Muscle layer of colon (tissue), 2 donors: Measurements from ENCODE around the gene MGME1.

Source experiments
- H3K27ac ChIP-seq: one replicate; pipeline ENCODE4 v1.7.0; 2013; ENCODE audit warnings: low read depth, mild to moderate bottlenecking, low read length, moderate library complexity
- H3K27me3 ChIP-seq, 2 donors: one replicate each; pipeline ENCODE4 v1.7.0; 2013; ENCODE audit warnings: low read length in 2 of 2, mild to moderate bottlenecking in 2 of 2; ENCODE audit not compliant: insufficient read depth in 2 of 2, control insufficient read depth in 1 of 2
- H3K36me3 ChIP-seq: one replicate; pipeline ENCODE4 v1.7.0; 2013; ENCODE audit warnings: mild to moderate bottlenecking, low read length; ENCODE audit not compliant: insufficient read depth
- H3K4me1 ChIP-seq: one replicate; pipeline ENCODE4 v1.7.0; 2013; ENCODE audit warnings: mild to moderate bottlenecking, low read length; ENCODE audit not compliant: insufficient read depth
- H3K4me3 ChIP-seq, 2 donors: one replicate each; pipeline ENCODE4 v1.7.0; 2013; ENCODE audit warnings: low read length in 2 of 2, low read depth in 1 of 2, mild to moderate bottlenecking in 1 of 2, moderate library complexity in 1 of 2
- H3K9ac ChIP-seq: one replicate; pipeline ENCODE4 v1.7.0; 2013; ENCODE audit warnings: low read length
- H3K9me3 ChIP-seq: one replicate; pipeline ENCODE4 v1.7.0; 2013; ENCODE audit warnings: mild to moderate bottlenecking, low read length
- donor health status: abdominal sarcoma.
- donor health status: Adenocarcinoma of cecum.

Gene MGME1

GRCh38 chr20:17968366-17969277 lies at the start of gene MGME1, which contains the start of gene SNX5:
Gene MGME1 (plus strand): TSS chr20:17969018. CDS start chr20:17969860, 842 bp downstream.
Gene SNX5 (minus strand): TSS chr20:17968794. CDS start chr20:17968425, 369 bp downstream.
- Histone ChIP-seq H3K9me3 (no peaks in the 10 kb centered on the region), H3K36me3 (no peaks in the 10 kb centered on the region), H3K4me1 (peaks cover 62% of the 10 kb centered on the region), H3K27ac (peak within 1 kb of the TSS; percentile 94), H3K4me3 (peak within 1 kb of the TSS; percentile 84 to 89), H3K9ac (peak within 1 kb of the TSS; percentile 80), H3K27me3 (no peaks in the 10 kb centered on the region)

DNA sequence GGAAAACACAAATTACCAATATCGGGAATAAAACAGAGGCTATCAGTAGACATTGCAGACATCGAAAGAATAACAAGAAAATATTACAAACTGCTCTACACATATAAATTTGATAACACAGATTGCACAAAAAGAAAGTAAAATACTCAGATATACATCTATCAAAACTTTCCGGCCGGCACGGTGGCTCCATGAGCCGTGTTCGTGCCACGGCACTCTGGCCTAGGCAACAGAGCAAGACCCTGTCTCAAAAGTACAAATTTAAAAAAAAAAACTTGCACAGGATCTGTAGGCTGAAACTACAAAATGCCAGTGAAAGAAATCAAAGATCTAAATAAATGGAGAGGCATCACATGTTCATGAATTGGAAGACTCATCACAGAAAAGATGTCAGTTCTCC lies 49.7 kb upstream of the MGME1 start:
- Histone ChIP-seq H3K4me3 (no peak overlapping the region), H3K27ac (no peak overlapping the region), H3K27me3 (no peaks in the 10 kb centered on the region), H3K36me3 (no peaks in the 10 kb centered on the region), H3K9me3 (no peaks in the 10 kb centered on the region), H3K4me1 (no peaks in the 10 kb centered on the region), H3K9ac (no peak overlapping the region)

DNA sequence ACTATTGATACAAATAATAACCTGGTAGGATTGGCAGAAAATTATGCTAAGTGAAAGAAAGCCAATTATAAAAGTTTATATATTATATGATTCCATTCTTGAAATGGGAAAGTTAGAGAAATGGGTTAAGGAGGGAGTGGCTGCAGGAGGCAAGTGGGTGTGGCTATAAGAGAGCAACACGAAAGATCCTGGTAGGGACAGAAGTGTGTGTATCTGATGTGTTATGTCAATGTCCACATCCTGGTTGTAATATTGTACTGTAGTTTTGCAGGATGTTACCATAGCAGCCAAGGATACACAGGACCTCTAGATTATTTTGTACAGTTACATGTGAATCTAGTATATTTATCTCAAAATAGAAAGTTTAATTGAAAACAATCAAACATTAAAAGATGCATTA lies 47.0 kb upstream of the MGME1 start:
- H3K27ac ChIP-seq, result no peak overlapping the region
- no peaks in the 10 kb centered on the region for H3K4me1 ChIP-seq
- no peak overlapping the region for H3K4me3 ChIP-seq
- no peaks in the 10 kb centered on the region for H3K36me3 ChIP-seq
- H3K9ac ChIP-seq, result no peak overlapping the region
- no peaks in the 10 kb centered on the region for H3K9me3 ChIP-seq
- no peaks in the 10 kb centered on the region for H3K27me3 ChIP-seq

- no peaks in the 10 kb centered on the region for H3K27me3 ChIP-seq
- no peaks in the 10 kb centered on the region for H3K4me1 ChIP-seq
- no peaks in the 10 kb centered on the region for H3K9me3 ChIP-seq
- H3K27ac ChIP-seq, result no peak overlapping the region
- H3K36me3 ChIP-seq, result no peaks in the 10 kb centered on the region
- no peak overlapping the region for H3K9ac ChIP-seq
- no peak overlapping the region for H3K4me3 ChIP-seq
These were observed 43.5 kb upstream of the MGME1 start for GRCh38 chr20:17925141-17925939.

DNA sequence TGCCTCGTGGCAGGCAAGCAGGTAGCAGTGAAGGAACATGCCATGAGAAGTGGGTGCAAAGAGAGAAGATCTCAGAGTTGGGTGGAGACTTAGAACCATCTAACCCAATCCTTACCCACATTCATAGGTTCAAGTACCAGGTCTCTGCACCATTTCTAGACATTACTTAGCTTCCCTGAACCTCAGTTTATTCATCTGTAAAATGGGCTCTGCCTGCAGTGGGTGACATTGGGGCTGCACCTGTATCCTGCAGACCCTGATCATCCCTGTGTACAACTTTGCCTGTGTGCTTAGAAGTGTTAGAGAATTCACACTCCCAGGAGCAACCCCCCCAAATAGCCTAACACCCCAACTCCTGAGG lies 42.9 kb upstream of the MGME1 start:
- H3K36me3 ChIP-seq, result no peaks in the 10 kb centered on the region
- H3K9ac ChIP-seq, result no peak overlapping the region
- H3K27me3 ChIP-seq, result no peaks in the 10 kb centered on the region
- no peak overlapping the region for H3K4me3 ChIP-seq
- no peak overlapping the region for H3K27ac ChIP-seq
- no peaks in the 10 kb centered on the region for H3K9me3 ChIP-seq
- no peaks in the 10 kb centered on the region for H3K4me1 ChIP-seq

GRCh38 chr20:17928211-17928611 lies 40.6 kb upstream of the MGME1 start:
- Histone ChIP-seq H3K9me3 (no peaks in the 10 kb centered on the region), H3K27ac (no peak overlapping the region), H3K9ac (no peak overlapping the region), H3K36me3 (no peaks in the 10 kb centered on the region), H3K4me3 (no peak overlapping the region), H3K27me3 (no peaks in the 10 kb centered on the region), H3K4me1 (no peaks in the 10 kb centered on the region)

- Histone ChIP-seq H3K36me3 (no peaks in the 10 kb centered on the region), H3K27me3 (no peaks in the 10 kb centered on the region), H3K9ac (no peak overlapping the region), H3K27ac (no peak overlapping the region), H3K4me1 (no peaks in the 10 kb centered on the region), H3K4me3 (no peak overlapping the region), H3K9me3 (no peaks in the 10 kb centered on the region)
These were observed 40.0 kb upstream of the MGME1 start for GRCh38 chr20:17928633-17929311.

DNA sequence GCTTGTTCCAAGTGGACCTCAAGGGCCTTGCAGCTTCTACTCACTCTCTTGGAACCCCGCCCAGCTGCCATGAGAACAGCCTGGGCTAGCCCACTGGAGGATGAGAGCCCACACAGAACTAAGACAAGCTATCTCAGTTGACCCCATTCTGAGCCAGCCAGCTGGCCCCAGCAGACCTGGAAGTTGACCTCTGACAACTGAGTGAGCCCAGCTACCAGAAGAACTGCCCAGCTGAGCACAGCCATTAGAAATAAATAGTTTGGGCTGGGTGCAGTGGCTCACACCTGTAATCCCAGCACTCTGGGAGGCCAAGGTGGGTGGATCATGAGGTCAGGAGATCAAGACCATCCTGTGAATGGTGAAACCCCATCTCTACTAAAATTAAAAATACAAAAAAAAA lies 37.3 kb upstream of the MGME1 start:
- Histone ChIP-seq H3K27me3 (no peaks in the 10 kb centered on the region), H3K27ac (no peak overlapping the region), H3K4me1 (peaks cover 18% of the 10 kb centered on the region), H3K9ac (no peak overlapping the region), H3K9me3 (no peaks in the 10 kb centered on the region), H3K36me3 (no peaks in the 10 kb centered on the region), H3K4me3 (no peak overlapping the region)

DNA sequence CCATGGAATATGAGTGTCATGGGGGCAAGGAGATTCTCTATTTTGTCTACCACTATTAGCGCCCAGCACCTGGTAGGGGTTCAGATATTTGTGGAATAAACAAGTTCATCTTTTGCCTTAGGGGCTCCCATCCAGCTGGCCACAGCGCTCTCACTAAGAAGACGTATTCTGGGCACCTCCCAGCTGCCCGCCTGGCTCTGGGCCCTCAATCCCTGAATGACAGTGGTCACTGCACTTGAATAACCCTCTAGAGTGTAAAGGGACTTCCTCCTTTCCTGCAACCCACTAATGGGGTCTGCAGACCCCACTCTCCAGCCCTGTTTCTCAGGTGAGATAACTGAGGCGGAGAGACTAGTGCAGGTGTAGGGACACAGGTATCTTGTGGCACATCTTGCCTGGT lies 36.4 kb upstream of the MGME1 start:
- Histone ChIP-seq H3K4me3 (no peak overlapping the region), H3K9ac (no peak overlapping the region), H3K9me3 (no peaks in the 10 kb centered on the region), H3K27ac (no peak overlapping the region), H3K4me1 (peaks cover 27% of the 10 kb centered on the region), H3K27me3 (no peaks in the 10 kb centered on the region), H3K36me3 (no peaks in the 10 kb centered on the region)

DNA sequence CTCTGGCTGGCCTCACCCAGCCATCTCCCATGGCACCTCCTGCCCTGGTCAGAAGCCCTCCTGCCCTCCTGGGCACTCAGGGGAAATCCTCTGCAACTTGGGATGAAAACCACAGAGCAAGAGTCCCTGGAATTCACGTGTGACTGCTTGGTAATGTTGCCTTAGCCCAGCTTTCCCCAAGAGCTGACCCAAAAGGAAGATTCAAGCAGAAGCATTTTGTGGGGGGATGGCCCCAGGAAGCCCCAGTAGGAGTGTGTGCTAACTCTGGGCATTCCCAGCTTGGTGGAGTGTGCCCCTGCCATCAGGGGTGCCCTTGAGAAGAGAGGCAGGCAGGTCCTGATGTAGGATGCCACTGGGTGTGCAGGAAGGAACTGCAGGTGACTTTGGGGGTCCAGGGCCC lies 35.7 kb upstream of the MGME1 start:
- Histone ChIP-seq H3K36me3 (no peaks in the 10 kb centered on the region), H3K27ac (no peak overlapping the region), H3K27me3 (no peaks in the 10 kb centered on the region), H3K9ac (no peak overlapping the region), H3K9me3 (no peaks in the 10 kb centered on the region), H3K4me1 (peaks cover 34% of the 10 kb centered on the region), H3K4me3 (no peak overlapping the region)

- Histone ChIP-seq H3K4me3 (no peak overlapping the region), H3K36me3 (no peaks in the 10 kb centered on the region), H3K27ac (no peak overlapping the region), H3K9me3 (no peaks in the 10 kb centered on the region), H3K4me1 (peaks cover 40% of the 10 kb centered on the region), H3K27me3 (no peaks in the 10 kb centered on the region), H3K9ac (no peak overlapping the region)
These were observed 35.1 kb upstream of the MGME1 start for GRCh38 chr20:17933711-17934110.
